GM19239 (cell line): Measurements from ENCODE around the gene PRKG1.

Experiments
- DNase-seq: peaks from one replicate; pipeline ENCODE4 v3.0.0; 2011; ENCODE audit warnings: low spot score; ENCODE audit not compliant: insufficient read length
- FAIRE-seq: peaks from 2 replicates; lab custom pipeline; 2011; peaks lifted over from hg19 to GRCh38; lab: Jason Lieb, UNC

Gene PRKG1

GRCh38 chr10:51109801-51110533 lies 35.7 kb downstream of the PRKG1 start:
- FAIRE-seq (no peak), DNase-seq (no peak)

- DNase-seq (no peak), FAIRE-seq (peak; percentile 64)
Observed at GRCh38 chr10:51112013-51112412, 37.7 kb downstream of the PRKG1 start.

- FAIRE-seq (no peak), DNase-seq (no peak)
Observed at GRCh38 chr10:51113007-51113406, 38.7 kb downstream of the PRKG1 start.

GRCh38 chr10:51117053-51117660 lies 42.9 kb downstream of the PRKG1 start:
- FAIRE-seq = no peak
- no peak for DNase-seq

GRCh38 chr10:51117794-51118193 lies 43.5 kb downstream of the PRKG1 start:
- no peak for DNase-seq
- FAIRE-seq = no peak

GRCh38 chr10:51119441-51119840 lies 45.2 kb downstream of the PRKG1 start:
- no peak for FAIRE-seq
- DNase-seq = no peak

- FAIRE-seq (no peak), DNase-seq (no peak)
Observed at GRCh38 chr10:51121861-51122260, 47.6 kb downstream of the PRKG1 start.

- DNase-seq = no peak
- FAIRE-seq = no peak
Observed at GRCh38 chr10:51124852-51125251, 50.6 kb downstream of the PRKG1 start.

GRCh38 chr10:51125518-51125917 lies 51.2 kb downstream of the PRKG1 start:
- no peak for FAIRE-seq
- no peak for DNase-seq

GRCh38 chr10:51129946-51130544 lies 55.8 kb downstream of the PRKG1 start:
- no peak for DNase-seq
- no peak for FAIRE-seq

- DNase-seq (no peak), FAIRE-seq (peak; percentile 31)
Observed at GRCh38 chr10:51137756-51138529, 63.7 kb downstream of the PRKG1 start.

- DNase-seq = no peak
- FAIRE-seq = no peak
Observed at GRCh38 chr10:51139176-51139575, 64.9 kb downstream of the PRKG1 start.

GRCh38 chr10:51141010-51141409 lies 66.7 kb downstream of the PRKG1 start:
- no peak for FAIRE-seq
- no peak for DNase-seq

GRCh38 chr10:51144161-51144781 lies 70.0 kb downstream of the PRKG1 start:
- no peak for FAIRE-seq
- no peak for DNase-seq

GRCh38 chr10:51145375-51145774 lies 71.1 kb downstream of the PRKG1 start:
- FAIRE-seq = no peak
- no peak for DNase-seq

GRCh38 chr10:51147644-51148399 lies 73.5 kb downstream of the PRKG1 start:
- no peak for FAIRE-seq
- no peak for DNase-seq

- peak; percentile 37 for FAIRE-seq
- DNase-seq = no peak
Observed at GRCh38 chr10:51156926-51157325, 82.6 kb downstream of the PRKG1 start.

- DNase-seq = no peak
- no peak for FAIRE-seq
Observed at GRCh38 chr10:51158832-51159231, 84.5 kb downstream of the PRKG1 start.

GRCh38 chr10:51159841-51160240 lies 85.6 kb downstream of the PRKG1 start:
- no peak for FAIRE-seq

GRCh38 chr10:51162002-51162401 lies 87.7 kb downstream of the PRKG1 start:
- FAIRE-seq = no peak
- no peak for DNase-seq

More at GRCh38 chr10:51159841-51160240, 85.6 kb downstream of the PRKG1 start:
- no peak for DNase-seq
